Activated gamma-delta T cell treated with anti-CD3 and anti-CD28 coated beads, Interleukin-2, amount 50 U/mL, for 16 hours (primary cell): ENCODE measurements around the gene SBF2.

Source experiments
- DNase-seq: peaks from one replicate; pipeline ENCODE4 v3.0.0-alpha.2; 2020; ENCODE audit warnings: low read depth

The SBF2 gene

DNA sequence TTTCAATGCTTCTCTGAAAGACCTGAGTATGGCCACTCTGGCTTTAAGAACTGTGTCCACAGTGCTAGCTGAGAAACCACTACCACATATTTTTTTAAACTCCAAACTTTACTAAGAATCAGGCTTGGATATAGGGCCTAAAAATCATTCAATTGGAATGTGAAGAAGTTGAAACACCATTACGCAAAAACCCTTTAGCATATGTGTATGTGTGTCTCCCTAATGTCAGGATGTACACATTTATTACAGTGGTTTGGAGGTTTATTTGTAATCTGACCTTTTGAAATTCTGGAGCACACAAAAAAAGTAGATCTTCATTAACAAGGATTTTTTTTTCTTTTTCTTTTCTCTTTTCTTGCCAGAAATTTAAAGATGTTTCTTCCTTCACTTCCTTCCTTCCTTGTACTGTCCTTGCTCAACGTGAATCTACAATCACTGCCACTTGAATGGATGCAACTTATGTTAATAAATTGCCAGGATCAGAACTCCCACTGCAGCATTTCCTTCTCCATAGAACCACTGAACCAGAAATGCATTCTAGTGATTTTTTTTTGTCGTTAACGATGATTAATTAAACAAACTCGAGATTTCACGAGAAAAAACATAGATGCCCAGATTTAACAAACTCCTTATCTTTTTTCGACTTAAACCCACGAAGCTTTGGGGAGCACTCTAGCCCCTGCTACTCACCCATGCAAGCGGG, 7.8 kb upstream of the SBF2 start:
- no peak for DNase-seq

DNA sequence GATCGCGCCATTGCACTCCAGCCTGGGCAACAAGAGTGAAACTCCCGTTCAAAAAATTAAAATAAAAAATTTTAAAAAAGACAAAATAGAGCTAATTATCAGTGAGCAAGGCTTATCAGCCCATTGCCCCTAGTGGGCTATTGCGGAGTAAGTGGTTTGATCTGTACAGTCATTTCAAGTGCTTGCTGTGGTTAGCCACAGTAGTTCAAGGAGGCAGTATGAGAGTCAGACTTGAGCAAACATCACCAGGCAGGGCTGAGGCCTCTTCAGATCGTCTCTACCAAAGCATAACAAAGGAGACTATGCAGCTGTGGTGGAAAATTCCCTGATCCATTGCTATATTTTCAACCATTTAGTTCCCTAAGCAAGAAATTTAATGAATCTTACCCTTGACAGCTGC, 4.3 kb upstream of the SBF2 start:
- no peak for DNase-seq

GRCh38 chr11:10295064-10295901, 1.3 kb upstream of the SBF2 start:
- DNase-seq = no peak

GRCh38 chr11:10294290-10294953, 403 bp upstream of the SBF2 start:
- DNase-seq = no peak

GRCh38 chr11:10291801-10292638, 2.0 kb downstream of the SBF2 start:
- no peak for DNase-seq

DNA sequence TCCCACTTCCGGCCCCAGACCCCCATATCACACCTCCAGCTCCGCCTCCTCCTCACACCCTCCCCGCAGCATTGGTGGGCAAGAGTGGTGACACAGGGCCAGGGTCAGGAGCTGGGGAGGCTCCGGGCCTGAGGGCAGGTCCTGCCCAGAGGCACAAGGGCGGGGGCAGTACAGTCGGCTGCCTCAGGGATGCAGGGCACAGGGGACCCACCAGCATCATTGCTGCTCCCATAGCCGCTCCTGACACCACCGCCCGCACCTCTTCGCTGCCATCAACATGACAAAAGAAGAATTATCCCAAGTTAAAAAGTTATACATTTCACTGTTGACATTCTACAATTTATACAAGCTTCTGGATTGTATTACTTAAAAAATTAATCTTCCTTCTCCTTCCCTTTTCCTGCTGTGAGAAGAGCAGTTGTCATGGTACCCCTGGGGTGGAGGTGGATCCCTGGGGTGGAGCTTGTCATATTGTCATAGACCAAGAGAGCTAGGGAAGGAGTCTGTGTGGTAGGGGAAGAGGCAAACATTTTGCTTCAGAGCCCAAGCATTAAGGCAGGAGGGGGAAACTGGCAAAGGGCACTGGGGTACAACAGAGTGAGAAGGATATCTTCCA, 4.1 kb downstream of the SBF2 start:
- DNase-seq = no peak

DNA sequence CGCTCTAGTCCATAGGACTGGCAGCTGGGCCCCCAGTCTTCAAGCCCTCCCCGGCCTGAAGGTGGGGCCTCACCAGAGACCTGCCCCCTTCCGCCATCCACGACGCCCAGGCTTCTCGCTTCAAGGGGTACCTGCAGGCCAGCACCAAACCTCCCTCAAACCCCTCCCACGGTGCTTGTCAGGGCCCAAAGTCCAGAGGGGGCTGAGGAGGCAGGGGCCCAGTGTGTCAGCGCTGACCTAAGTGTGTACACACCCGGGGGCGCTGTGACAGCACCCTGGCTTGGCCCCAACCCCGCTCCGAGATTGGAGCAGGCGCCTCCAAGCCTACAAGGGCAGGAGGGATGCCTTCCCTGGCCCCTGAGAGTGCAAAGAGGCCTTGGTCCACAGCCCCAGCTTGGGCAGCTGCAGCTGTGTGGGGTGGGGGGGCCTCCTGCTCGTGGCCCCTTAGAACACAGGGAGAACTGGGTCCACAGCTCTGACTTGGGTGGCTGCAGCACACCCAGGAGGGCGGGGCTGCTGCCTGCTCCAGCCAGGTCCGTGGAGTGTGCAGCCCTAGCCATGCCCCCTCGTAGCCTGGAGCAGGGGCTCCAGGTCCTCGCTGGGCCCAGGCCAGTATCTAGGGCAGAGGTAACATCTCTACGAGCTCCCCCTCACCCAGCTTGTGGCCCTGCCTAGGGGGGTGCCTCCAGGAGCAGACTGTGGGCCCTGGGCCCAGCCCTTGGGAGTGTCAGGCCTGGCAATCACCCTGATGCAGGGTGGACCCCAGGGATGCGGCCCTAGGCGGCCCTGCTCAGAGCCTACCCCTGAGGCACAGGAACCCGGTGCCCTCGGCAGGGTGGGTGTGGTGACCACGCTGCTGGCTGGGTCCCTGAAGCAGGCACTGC, 4.9 kb downstream of the SBF2 start:
- no peak for DNase-seq

- DNase-seq = no peak
These were observed 6.0 kb downstream of the SBF2 start for GRCh38 chr11:10287766-10288715.

GRCh38 chr11:10287140-10287539, 6.9 kb downstream of the SBF2 start:
- DNase-seq = no peak

GRCh38 chr11:10285148-10285802, 8.7 kb downstream of the SBF2 start:
- no peak for DNase-seq

- no peak for DNase-seq
These were observed 10.0 kb downstream of the SBF2 start for GRCh38 chr11:10283991-10284390.

GRCh38 chr11:10282117-10282516, 11.9 kb downstream of the SBF2 start:
- no peak for DNase-seq

GRCh38 chr11:10275714-10276113, 18.3 kb downstream of the SBF2 start:
- no peak for DNase-seq

DNA sequence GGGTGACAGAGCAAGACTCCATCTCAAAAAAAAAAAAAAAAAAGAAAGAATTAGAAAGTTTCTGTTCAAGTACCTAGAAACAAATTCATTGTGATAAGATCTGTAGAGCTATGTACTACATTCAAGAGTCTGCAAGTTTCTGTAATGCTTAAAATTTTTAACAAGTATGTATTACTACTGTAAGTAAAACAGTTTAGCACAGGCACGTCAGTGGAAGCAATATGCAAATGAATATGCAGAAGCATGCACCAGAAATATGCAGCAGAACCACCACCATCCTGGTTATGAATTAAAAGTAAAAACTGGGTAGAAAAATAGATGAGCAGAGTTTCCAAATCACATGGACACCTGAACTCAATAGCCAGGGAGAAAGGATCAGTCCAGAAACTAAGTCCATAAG, 19.3 kb downstream of the SBF2 start:
- no peak for DNase-seq

- no peak for DNase-seq
These were observed 20.3 kb downstream of the SBF2 start for GRCh38 chr11:10273738-10274137.

DNA sequence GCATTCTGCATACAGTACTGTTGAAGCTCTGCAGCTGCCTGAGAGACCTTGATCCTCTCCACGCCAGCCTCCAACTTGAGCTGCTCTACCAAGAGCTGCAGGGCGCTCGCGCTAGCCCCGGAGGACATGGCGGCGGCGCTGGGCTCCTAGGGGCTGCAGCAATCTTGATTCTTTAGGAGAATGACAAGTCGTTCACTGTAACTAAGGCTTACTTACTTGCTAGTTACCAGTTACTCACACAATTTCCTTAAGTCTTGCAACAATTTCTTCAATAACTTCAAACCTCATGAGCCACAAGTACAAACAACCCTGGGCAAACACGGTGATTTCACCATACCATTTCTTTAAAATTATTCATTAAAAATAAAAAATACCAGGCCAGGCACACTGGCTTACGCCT, 21.9 kb downstream of the SBF2 start:
- no peak for DNase-seq

GRCh38 chr11:10268746-10269488, 25.1 kb downstream of the SBF2 start:
- no peak for DNase-seq

- no peak for DNase-seq
These were observed 26.2 kb downstream of the SBF2 start for GRCh38 chr11:10267821-10268220.
